ENCODE measurements around the gene GSK3A. TPM values are rescaled to one million over a fixed set of nuclear protein-coding genes. Genes with fewer than 3 reads are reported as not detected.
A peak's percentile ranks its signal among the peaks of the same experiment; 100 is the strongest.

The GSK3A gene
- total RNA-seq, 1 donor from 2014 or later = 54.4 TPM

GRCh38 chr19:42277821-42278451 lies 35.5 kb upstream of the GSK3A start:
- Mint-ChIP-seq H3K9me3 (ENCODE audit: unreplicated experiment) (no peaks in the 10 kb centered on the region), H3K4me3 (ENCODE audit: unreplicated experiment) (peak overlapping the region; percentile 94)

GRCh38 chr19:42276821-42277220 lies 34.4 kb upstream of the GSK3A start:
- H3K4me3 Mint-ChIP-seq (ENCODE audit: unreplicated experiment) = no peak overlapping the region
- no peak overlapping the region for H3K27ac Mint-ChIP-seq (ENCODE audit: unreplicated experiment)
- peaks cover 22% of the 10 kb centered on the region for H3K36me3 Mint-ChIP-seq (ENCODE audit: low read depth, unreplicated experiment)
- no peaks in the 10 kb centered on the region for H3K9me3 Mint-ChIP-seq (ENCODE audit: unreplicated experiment)
- TF ChIP-seq CTCF (IDR thresholded peaks at IDR 0.05; ENCODE audit: unreplicated experiment) = no peak
- peaks cover 9% of the 10 kb centered on the region for H3K27me3 Mint-ChIP-seq (ENCODE audit: unreplicated experiment)
- peaks cover 33% of the 10 kb centered on the region for H3K4me1 Mint-ChIP-seq (ENCODE audit: unreplicated experiment)
- DNase-seq (ENCODE audit: low spot score) = no peak

More at GRCh38 chr19:42277821-42278451, 35.5 kb upstream of the GSK3A start:
- H3K36me3 Mint-ChIP-seq (ENCODE audit: low read depth, unreplicated experiment) = peaks cover 22% of the 10 kb centered on the region
- H3K27me3 Mint-ChIP-seq (ENCODE audit: unreplicated experiment) = peaks cover 9% of the 10 kb centered on the region
- H3K4me1 Mint-ChIP-seq (ENCODE audit: unreplicated experiment) = peaks cover 38% of the 10 kb centered on the region
- no peak for TF ChIP-seq CTCF (IDR thresholded peaks at IDR 0.05; ENCODE audit: unreplicated experiment)
- H3K27ac Mint-ChIP-seq (ENCODE audit: unreplicated experiment) = peak overlapping the region; percentile 89
- DNase-seq (ENCODE audit: low spot score) = no peak

- Mint-ChIP-seq H3K9me3 (ENCODE audit: unreplicated experiment) (no peaks in the 10 kb centered on the region), H3K4me3 (ENCODE audit: unreplicated experiment) (peak overlapping the region; percentile 78), H3K27me3 (ENCODE audit: unreplicated experiment) (peaks cover 9% of the 10 kb centered on the region), H3K27ac (ENCODE audit: unreplicated experiment) (no peak overlapping the region), H3K4me1 (ENCODE audit: unreplicated experiment) (peaks cover 34% of the 10 kb centered on the region), H3K36me3 (ENCODE audit: low read depth, unreplicated experiment) (peaks cover 27% of the 10 kb centered on the region)
- no peak for DNase-seq (ENCODE audit: low spot score)
- no peak for TF ChIP-seq CTCF (IDR thresholded peaks at IDR 0.05; ENCODE audit: unreplicated experiment)
Observed at GRCh38 chr19:42276284-42276683, 33.9 kb upstream of the GSK3A start.

DNA sequence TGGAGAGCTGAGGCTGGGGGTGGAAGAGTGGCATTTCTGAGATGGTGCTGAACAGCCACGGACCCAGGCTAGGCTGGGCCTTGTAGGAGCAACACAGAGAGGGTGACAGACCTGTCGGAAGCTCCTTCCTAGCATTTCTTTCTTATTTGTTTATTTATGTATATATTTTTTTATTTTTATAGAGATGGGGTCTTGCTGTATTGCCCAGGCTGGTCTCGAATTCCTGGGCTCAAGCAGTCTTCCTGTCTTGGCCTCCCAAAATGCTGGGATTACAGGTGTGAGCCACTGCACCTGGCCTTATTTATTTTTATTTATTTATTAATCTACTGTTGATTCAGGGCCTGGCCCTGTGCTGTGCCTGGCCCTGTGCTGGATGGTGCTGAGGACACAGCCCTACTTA lies 33.1 kb upstream of the GSK3A start:
- DNase-seq (ENCODE audit: low spot score) = no peak
- Mint-ChIP-seq H3K4me3 (ENCODE audit: unreplicated experiment) (peak overlapping the region; percentile 77), H3K27me3 (ENCODE audit: unreplicated experiment) (peaks cover 9% of the 10 kb centered on the region), H3K9me3 (ENCODE audit: unreplicated experiment) (no peaks in the 10 kb centered on the region), H3K4me1 (ENCODE audit: unreplicated experiment) (peaks cover 40% of the 10 kb centered on the region), H3K27ac (ENCODE audit: unreplicated experiment) (no peak overlapping the region), H3K36me3 (ENCODE audit: low read depth, unreplicated experiment) (peaks cover 28% of the 10 kb centered on the region)
- no peak for TF ChIP-seq CTCF (IDR thresholded peaks at IDR 0.05; ENCODE audit: unreplicated experiment)

DNA sequence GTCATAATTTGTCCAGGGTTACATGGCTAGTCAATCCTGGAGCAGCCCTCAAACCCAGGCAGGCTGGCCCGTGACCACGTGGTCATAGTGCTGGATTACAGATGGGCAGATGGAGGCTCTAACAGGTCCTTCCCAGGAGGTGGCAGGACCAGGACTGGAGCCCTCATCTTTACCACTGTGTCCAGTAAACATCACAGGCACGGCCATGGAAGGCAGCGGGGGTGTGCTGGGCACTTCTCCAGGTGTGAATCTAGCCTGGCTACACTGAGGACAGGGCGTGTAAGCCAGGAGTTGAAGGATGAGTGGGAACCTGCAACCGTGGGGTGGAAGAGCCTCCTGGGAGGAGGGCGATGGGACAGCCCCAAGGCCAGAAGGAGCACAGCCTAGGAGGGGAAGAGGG lies 32.7 kb upstream of the GSK3A start:
- Mint-ChIP-seq H3K4me1 (ENCODE audit: unreplicated experiment) (peaks cover 44% of the 10 kb centered on the region), H3K27ac (ENCODE audit: unreplicated experiment) (no peak overlapping the region), H3K9me3 (ENCODE audit: unreplicated experiment) (no peaks in the 10 kb centered on the region), H3K36me3 (ENCODE audit: low read depth, unreplicated experiment) (peaks cover 28% of the 10 kb centered on the region), H3K4me3 (ENCODE audit: unreplicated experiment) (peak overlapping the region; percentile 77), H3K27me3 (ENCODE audit: unreplicated experiment) (peaks cover 11% of the 10 kb centered on the region)
- no peak for DNase-seq (ENCODE audit: low spot score)
- TF ChIP-seq CTCF (IDR thresholded peaks at IDR 0.05; ENCODE audit: unreplicated experiment) = no peak
